ENCODE measurements around the gene SORCS2. TPM values are rescaled to one million over a fixed set of nuclear protein-coding genes. Genes with fewer than 3 reads are reported as not detected.

Gene SORCS2
- total RNA-seq, 1 donor from 2014 or later: 7.1 TPM

DNA sequence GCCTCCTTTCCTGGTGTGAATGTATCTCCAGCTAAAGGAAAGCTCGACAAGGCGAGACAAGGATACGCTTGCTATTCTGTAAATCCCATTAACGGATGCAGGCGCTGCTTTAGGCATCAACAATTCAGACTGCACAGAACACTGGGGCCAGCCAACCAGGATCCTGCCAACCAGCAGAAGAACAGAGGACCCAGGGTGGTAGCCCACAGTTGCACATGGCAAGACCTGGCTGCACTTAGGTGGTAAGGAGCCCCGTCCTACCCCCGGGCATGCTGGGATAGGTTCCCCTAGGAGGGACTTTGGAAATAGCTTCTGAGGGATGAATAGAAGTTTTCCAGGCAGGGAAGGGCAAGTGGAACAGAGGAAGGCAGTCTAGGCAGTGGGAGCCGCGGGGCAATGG is 221.7 kb downstream of the SORCS2 start:
- Mint-ChIP-seq H3K36me3 (no peaks in the 10 kb centered on the region), H3K27me3 (ENCODE audit: low read depth) (peaks cover 31% of the 10 kb centered on the region), H3K4me3 (no peak overlapping the region), H3K4me1 (no peaks in the 10 kb centered on the region), H3K27ac (no peak overlapping the region), H3K9me3 (peaks cover 9% of the 10 kb centered on the region)
- no peak for DNase-seq (ENCODE audit: low spot score in 2 of 2, unreplicated experiment in 2 of 2)
- no peak for TF ChIP-seq CTCF (IDR thresholded peaks at IDR 0.05; ENCODE audit: unreplicated experiment)

- no peaks in the 10 kb centered on the region for H3K36me3 Mint-ChIP-seq
- TF ChIP-seq CTCF (IDR thresholded peaks at IDR 0.05; ENCODE audit: unreplicated experiment): no peak
- no peak overlapping the region for H3K27ac Mint-ChIP-seq
- H3K27me3 Mint-ChIP-seq (ENCODE audit: low read depth): peaks cover 28% of the 10 kb centered on the region
- no peaks in the 10 kb centered on the region for H3K4me1 Mint-ChIP-seq
- DNase-seq (ENCODE audit: low spot score in 2 of 2, unreplicated experiment in 2 of 2): no peak
- H3K4me3 Mint-ChIP-seq: no peak overlapping the region
- peaks cover 4% of the 10 kb centered on the region for H3K9me3 Mint-ChIP-seq
These were observed 222.6 kb downstream of the SORCS2 start for GRCh38 chr4:7414736-7415510.

GRCh38 chr4:7415927-7416686 is 223.8 kb downstream of the SORCS2 start:
- Mint-ChIP-seq H3K36me3 (no peaks in the 10 kb centered on the region), H3K27me3 (ENCODE audit: low read depth) (peaks cover 28% of the 10 kb centered on the region), H3K4me3 (no peak overlapping the region), H3K4me1 (no peaks in the 10 kb centered on the region), H3K27ac (no peak overlapping the region), H3K9me3 (peaks cover 4% of the 10 kb centered on the region)
- no peak for TF ChIP-seq CTCF (IDR thresholded peaks at IDR 0.05; ENCODE audit: unreplicated experiment)
- DNase-seq (ENCODE audit: low spot score in 2 of 2, unreplicated experiment in 2 of 2): no peak

DNA sequence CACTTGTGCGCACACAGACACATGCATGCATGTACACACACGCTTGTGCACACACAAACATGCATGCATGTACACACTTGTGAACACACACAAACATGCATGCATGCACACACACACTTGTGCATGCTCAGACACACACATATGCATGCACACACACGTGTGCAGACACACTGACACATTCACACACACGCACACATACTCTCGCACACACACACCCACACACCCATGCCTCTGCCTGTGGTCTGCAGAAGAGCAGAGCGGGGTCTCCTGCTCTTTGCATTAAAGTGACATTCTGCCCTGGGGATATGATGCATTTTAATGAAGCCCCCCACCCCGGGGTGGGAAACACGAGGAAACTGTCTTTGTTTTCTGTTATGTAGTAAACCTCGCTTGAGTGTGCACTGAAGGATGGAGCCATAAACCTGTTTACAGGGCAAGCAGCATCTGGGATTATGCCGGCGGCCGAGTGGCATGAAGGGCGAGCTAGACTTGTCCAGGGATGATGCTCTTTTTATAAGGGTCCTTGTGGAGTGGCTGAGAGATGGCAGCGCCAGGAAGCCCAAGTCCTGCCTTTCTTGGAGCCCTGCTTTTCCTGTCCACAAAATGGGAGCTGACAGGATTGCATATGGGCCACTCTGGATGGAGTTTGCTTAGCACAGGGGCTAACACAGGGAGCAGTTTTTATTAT is 224.6 kb downstream of the SORCS2 start:
- H3K27me3 Mint-ChIP-seq (ENCODE audit: low read depth): peaks cover 23% of the 10 kb centered on the region
- DNase-seq (ENCODE audit: low spot score in 2 of 2, unreplicated experiment in 2 of 2): no peak
- no peak for TF ChIP-seq CTCF (IDR thresholded peaks at IDR 0.05; ENCODE audit: unreplicated experiment)
- H3K4me1 Mint-ChIP-seq: no peaks in the 10 kb centered on the region
- peaks cover 4% of the 10 kb centered on the region for H3K9me3 Mint-ChIP-seq
- H3K4me3 Mint-ChIP-seq: no peak overlapping the region
- H3K27ac Mint-ChIP-seq: no peak overlapping the region
- H3K36me3 Mint-ChIP-seq: no peaks in the 10 kb centered on the region

DNA sequence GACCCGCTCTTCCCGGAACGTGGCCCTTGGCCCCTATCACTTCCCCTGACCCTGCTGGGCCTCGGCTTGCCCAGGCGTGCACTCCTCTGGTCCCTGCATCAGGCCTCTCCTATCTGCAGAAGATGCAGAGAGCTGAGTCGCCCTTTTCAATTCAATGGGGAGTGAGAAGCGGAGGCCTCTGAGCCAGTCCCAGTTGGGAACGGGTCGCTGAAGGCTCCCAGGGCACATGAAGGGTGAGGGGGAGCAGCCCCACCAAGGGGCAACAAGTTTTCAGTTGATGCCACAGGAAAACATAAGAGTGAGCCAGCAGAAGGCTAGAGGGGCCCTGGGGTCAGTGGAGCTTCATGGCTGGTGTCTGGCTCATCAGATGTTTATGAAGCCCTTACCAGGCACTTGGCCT is 225.3 kb downstream of the SORCS2 start:
- DNase-seq (ENCODE audit: low spot score in 2 of 2, unreplicated experiment in 2 of 2): peak in 1 of 2 experiments; percentile 26
- Mint-ChIP-seq H3K27me3 (ENCODE audit: low read depth) (peaks cover 23% of the 10 kb centered on the region), H3K27ac (no peak overlapping the region), H3K9me3 (peaks cover 4% of the 10 kb centered on the region), H3K36me3 (no peaks in the 10 kb centered on the region), H3K4me1 (no peaks in the 10 kb centered on the region), H3K4me3 (no peak overlapping the region)
- no peak for TF ChIP-seq CTCF (IDR thresholded peaks at IDR 0.05; ENCODE audit: unreplicated experiment)

Measured in mesothelial cell of epicardium (in vitro differentiated cells).